GM19351 (cell line): ENCODE measurements around the gene CDK5R2.

Experiments used
- ATAC-seq: cut with Tn5 transposase; IDR thresholded peaks from one replicate; pipeline ENCODE4 v1.9.1; 2021; ENCODE audit warnings: mild to moderate bottlenecking, moderate library complexity; ENCODE audit not compliant: unreplicated experiment

CDK5R2 gene

DNA sequence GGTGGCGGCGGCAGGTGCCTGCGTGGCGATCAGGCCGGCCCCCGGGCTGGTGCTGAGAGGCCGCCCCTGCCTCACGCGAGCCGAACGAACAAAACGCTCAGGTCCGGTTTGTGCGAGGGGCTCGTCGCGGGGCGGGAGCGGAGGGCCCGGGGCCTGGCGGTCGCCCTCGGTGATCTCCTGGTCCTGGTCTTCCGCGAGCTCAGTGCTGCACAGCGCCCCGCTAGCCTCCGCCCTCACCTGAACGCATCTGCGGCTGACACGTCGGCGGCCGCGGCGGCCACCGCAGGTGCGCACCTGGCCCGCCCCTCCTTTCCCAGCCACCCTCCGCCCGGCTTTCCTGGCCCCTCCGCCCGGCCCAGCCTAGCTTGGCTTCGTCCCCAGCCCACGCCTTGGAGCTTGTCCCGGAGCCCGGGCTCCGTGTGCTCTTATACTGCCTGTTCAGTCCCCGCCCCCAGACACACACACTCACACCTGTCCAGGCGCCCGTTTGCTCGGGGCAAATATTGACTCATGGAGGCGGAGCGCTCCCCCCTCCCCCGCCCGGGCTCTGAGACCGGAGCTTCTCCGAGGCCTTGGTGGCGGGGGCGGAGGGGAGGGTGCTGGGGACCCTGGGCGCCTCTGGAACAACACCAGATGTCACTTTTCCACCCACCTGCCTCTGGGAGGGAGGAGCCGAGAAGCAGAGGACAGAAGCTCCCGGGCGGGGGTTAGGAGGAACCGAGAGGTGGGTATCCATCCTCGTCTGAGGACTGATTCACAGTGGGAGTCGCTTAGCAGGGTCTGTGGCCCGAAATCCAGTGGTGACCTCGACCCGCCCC lies 42.3 kb downstream of the CDK5R2 start:
- no peak for ATAC-seq

DNA sequence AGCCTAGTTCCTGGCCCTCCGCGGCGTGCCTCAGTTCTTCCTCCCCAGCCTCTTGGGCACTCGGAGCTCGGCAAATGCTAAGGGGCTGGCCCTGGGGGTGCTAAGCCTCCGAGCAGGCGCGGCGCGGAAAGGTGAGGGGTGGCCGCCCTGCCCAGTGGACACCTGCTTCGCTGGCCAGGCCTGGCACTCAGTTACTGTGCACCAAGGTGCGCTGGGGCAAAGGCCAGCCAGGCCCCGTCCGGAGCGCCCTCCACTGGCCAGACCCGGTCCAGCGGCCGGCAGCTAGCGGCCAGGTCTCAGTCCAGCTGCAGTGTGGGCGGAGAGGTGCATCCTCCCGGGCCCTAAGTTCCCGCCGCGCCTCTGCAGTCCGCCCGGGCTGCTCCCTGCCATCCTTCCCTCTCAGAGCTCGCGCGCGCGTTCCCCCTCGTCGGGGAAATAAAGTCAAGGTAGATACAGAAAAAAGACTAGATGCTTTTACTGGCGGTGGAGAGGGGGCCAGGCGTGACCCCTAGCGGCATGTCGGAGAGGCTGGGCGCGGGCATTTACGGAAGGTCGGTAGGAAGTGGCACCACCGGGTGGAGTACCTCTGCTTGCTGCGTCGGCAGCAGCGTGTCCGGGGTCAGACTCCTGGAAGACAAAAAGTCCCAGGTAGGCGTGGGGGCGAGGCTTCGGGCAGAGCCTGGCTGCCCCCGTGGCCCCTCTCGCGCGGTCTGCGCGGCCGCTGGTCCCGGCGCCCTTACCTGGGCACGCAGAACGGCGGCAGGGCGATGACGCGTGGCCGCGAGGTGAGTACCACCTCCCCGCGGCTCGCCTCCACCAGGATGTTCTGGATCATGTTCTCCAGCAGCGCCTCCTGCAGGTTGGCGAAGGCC lies 43.2 kb downstream of the CDK5R2 start:
- ATAC-seq, result no peak

DNA sequence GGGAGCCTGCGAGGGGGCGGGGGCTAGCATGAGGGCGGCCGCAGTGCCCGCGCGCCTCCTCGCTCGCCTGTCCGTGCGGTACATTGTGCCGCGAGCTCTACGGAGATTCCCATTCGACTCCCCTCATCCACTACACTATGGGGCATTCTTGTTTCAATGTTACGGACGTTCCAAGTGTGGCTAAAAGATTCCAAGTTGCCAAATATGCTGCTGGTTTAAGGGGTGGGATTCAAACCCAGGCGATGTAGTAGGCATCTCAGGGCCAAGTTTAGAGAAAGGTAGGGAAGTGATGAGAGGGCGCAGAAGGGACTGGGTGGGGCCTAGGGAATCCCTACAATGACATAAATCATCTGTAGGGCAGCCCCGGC lies 43.8 kb downstream of the CDK5R2 start:
- no peak for ATAC-seq

DNA sequence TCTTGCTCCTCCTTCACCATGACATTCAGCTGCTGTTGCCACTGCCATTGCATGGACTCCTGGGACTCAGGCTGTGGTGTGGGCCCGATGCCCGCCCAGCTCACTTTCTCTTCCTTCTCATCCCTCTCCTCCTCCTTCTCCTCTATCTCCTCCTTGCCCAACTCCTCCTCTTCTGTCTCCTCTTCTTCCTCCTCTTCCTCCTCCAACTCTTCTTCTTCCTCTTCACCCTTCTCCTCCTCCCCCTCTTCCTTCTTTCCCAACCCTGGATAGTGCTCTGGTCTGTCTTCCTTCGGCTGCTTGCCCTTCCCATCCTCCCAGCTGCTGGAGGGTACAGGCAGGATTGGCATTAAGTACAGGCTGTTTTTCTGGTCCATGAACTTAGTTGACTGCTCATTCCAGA lies 44.5 kb downstream of the CDK5R2 start:
- no peak for ATAC-seq

DNA sequence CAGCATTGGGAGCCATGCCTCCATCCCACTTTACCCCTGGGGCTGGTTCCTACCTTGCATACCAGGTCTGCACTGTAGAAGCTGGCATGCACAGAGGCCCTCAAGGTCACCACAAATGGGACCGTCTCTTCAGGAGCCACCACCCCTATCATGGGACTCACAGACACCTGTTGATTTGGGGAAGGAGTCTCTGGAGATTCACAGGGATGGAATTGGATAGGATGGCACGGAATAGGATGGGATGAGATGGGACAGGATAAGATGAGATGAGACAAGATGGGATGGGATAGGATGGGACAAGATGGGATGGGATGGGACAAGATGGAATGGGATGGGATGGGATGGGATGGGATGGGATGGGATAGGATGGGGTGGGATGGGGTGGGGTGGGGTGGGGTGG lies 49.8 kb downstream of the CDK5R2 start:
- no peak for ATAC-seq

DNA sequence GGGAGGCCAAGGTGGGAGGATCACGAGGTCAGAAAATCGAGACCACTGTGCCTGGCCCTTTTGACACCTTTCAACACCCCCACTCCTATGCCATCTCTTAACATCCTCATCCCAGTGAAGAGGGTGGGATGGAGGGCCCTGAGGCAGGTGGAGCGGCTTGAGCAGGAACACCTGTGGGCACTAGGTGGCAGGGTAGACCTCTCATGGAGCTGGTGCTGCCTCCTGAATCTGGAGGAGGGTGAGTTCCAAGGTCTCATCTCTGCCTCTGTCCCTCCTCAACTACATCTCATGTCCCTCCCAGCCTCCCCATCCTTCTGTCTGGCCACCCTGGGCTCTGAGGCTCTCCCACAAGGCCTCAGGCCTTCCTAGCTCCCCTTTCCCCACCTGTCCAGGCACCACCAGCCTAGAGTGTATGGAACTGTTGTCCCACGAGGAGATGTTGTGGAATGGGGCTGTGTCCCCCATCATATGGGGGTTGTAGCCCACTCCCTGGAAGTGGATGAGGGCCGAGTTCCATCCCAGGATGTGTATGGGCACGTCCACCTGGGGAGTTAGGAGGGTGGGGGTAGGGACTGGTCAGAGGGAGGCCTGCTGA lies 50.8 kb downstream of the CDK5R2 start:
- no peak for ATAC-seq

DNA sequence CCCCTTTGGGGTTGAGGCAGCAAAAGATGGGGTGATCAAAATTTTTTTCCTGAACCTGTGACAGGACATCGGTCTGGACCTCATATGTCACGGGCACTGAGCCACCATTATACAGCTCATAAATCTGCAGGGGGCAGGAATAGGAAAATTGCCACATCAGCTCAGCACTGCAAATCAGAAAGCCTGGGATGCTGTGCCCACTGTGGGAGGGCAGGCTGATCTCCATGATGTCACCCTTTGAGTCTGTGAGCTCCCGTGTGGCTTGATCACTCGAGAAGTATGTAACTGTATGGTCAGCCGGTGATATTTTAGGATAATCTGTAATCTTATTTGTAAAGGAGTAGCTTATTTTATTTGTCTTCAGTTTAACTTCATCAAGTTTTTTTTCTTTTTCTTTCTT lies 51.4 kb downstream of the CDK5R2 start:
- no peak for ATAC-seq
